ENCODE data around the gene CX3CR1. TPM values are rescaled to one million over a fixed set of nuclear protein-coding genes. Genes with fewer than 3 reads are reported as not detected.
A peak's percentile ranks its signal among the peaks of the same experiment; 100 is the strongest.

Gene CX3CR1
- total RNA-seq, 1 donor from 2014 or later: not detected

GRCh38 chr3:39295184-39295775, 15.4 kb upstream of the CX3CR1 start:
- Histone ChIP-seq H3K36me3 (ENCODE audit: control insufficient read depth, insufficient read depth, low read length) (no peaks in the 10 kb centered on the region), H3K4me3 (ENCODE audit: low read depth, low read length) (no peak overlapping the region), H3K27me3 (ENCODE audit: control insufficient read depth, insufficient read depth, low read length) (no peaks in the 10 kb centered on the region)
- no peak for DNase-seq (ENCODE audit: low read depth)
- TF ChIP-seq, protein P1, sequence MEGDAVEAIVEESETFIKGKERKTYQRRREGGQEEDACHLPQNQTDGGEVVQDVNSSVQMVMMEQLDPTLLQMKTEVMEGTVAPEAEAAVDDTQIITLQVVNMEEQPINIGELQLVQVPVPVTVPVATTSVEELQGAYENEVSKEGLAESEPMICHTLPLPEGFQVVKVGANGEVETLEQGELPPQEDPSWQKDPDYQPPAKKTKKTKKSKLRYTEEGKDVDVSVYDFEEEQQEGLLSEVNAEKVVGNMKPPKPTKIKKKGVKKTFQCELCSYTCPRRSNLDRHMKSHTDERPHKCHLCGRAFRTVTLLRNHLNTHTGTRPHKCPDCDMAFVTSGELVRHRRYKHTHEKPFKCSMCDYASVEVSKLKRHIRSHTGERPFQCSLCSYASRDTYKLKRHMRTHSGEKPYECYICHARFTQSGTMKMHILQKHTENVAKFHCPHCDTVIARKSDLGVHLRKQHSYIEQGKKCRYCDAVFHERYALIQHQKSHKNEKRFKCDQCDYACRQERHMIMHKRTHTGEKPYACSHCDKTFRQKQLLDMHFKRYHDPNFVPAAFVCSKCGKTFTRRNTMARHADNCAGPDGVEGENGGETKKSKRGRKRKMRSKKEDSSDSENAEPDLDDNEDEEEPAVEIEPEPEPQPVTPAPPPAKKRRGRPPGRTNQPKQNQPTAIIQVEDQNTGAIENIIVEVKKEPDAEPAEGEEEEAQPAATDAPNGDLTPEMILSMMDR (IDR thresholded peaks at IDR 0.05; ENCODE audit: insufficient read depth, low read length, poor library complexity, severe bottlenecking): no peak

- H3K4me3 ChIP-seq (ENCODE audit: low read depth, low read length): no peak overlapping the region
- DNase-seq (ENCODE audit: low read depth): no peak
- TF ChIP-seq, protein P1 (IDR thresholded peaks at IDR 0.05; ENCODE audit: insufficient read depth, low read length, poor library complexity, severe bottlenecking): no peak
- no peaks in the 10 kb centered on the region for H3K27me3 ChIP-seq (ENCODE audit: control insufficient read depth, insufficient read depth, low read length)
- no peaks in the 10 kb centered on the region for H3K36me3 ChIP-seq (ENCODE audit: control insufficient read depth, insufficient read depth, low read length)
Observed at GRCh38 chr3:39294446-39295183, 14.8 kb upstream of the CX3CR1 start.

DNA sequence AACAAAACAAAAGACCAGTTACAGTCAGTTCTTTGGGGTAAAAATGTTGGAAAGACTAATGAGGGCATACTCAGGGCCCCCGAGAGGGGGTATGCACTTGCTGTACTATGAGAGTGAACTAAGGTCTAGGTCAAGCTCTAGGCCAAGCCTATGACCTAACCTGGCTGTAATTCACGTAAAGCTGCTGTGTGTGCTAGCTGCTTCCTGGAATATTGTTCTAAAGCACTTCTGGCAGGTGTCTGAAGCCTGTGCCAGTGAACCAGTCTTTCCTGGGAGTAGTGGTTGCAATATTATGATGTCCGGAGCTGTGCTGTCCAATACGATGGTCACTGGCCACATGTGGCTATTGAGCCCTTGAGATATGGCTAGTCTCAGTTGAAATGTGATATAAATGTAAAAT, 13.1 kb upstream of the CX3CR1 start:
- no peaks in the 10 kb centered on the region for H3K36me3 ChIP-seq (ENCODE audit: control insufficient read depth, insufficient read depth, low read length)
- TF ChIP-seq, protein P1 (IDR thresholded peaks at IDR 0.05; ENCODE audit: insufficient read depth, low read length, poor library complexity, severe bottlenecking): no peak
- no peak for DNase-seq (ENCODE audit: low read depth)
- no peak overlapping the region for H3K4me3 ChIP-seq (ENCODE audit: low read depth, low read length)
- H3K27me3 ChIP-seq (ENCODE audit: control insufficient read depth, insufficient read depth, low read length): no peaks in the 10 kb centered on the region

- no peak for DNase-seq (ENCODE audit: low read depth)
- no peaks in the 10 kb centered on the region for H3K27me3 ChIP-seq (ENCODE audit: control insufficient read depth, insufficient read depth, low read length)
- TF ChIP-seq, protein P1 (IDR thresholded peaks at IDR 0.05; ENCODE audit: insufficient read depth, low read length, poor library complexity, severe bottlenecking): peak; percentile 90
Observed at GRCh38 chr3:39291903-39292329, 12.1 kb upstream of the CX3CR1 start.

GRCh38 chr3:39290255-39290654, 10.4 kb upstream of the CX3CR1 start:
- no peaks in the 10 kb centered on the region for H3K27me3 ChIP-seq (ENCODE audit: control insufficient read depth, insufficient read depth, low read length)
- H3K36me3 ChIP-seq (ENCODE audit: control insufficient read depth, insufficient read depth, low read length): no peaks in the 10 kb centered on the region
- no peak overlapping the region for H3K4me3 ChIP-seq (ENCODE audit: low read depth, low read length)
- TF ChIP-seq, protein P1 (IDR thresholded peaks at IDR 0.05; ENCODE audit: insufficient read depth, low read length, poor library complexity, severe bottlenecking): no peak
- DNase-seq (ENCODE audit: low read depth): no peak

More at GRCh38 chr3:39291903-39292329, 12.1 kb upstream of the CX3CR1 start:
- Histone ChIP-seq H3K4me3 (ENCODE audit: low read depth, low read length) (no peak overlapping the region), H3K36me3 (ENCODE audit: control insufficient read depth, insufficient read depth, low read length) (no peaks in the 10 kb centered on the region)

Data from kidney epithelial cell (primary cell).